Upper lobe of left lung (tissue), 4 donors: ENCODE measurements around the gene ADAMTSL3.

Experiments
- CTCF ChIP-seq, 6 experiments: fragments of 450-650 bp in 4 of 6; fragments of 200-600 bp in 2 of 6; sonication (generic) in 2 of 6; IDR thresholded peaks; one replicate each; pipeline ENCODE4 v1.5.1; 2016 to 2019; ENCODE audit warnings: antibody characterized with exemption in 6 of 6
- POLR2A ChIP-seq, 4 donors: fragments of 450-650 bp; IDR thresholded peaks; one replicate each; pipeline ENCODE4 v1.5.1; 2016 to 2017; ENCODE audit warnings: antibody characterized with exemption in 4 of 4, mild to moderate bottlenecking in 2 of 4

- TF ChIP-seq CTCF (IDR thresholded peaks at IDR 0.05): no peak
- no peak for TF ChIP-seq POLR2A (IDR thresholded peaks at IDR 0.05)
Measured at GRCh38 chr15:83690676-83691075, 36.8 kb downstream of the ADAMTSL3 start.
